Spinal cord (tissue), 10 donors: ENCODE measurements around the gene OR10J5. TPM values are rescaled to one million over a fixed set of nuclear protein-coding genes. Genes with fewer than 3 reads are reported as not detected.

Experiments used
- DNase-seq, 6 donors: peaks; one replicate each; pipeline versions ENCODE4 v3.0.0 to v3.0.0-alpha.2; 2013 to 2015; ENCODE audit warnings: low spot score in 6 of 6, low read depth in 4 of 6
- H3K27ac ChIP-seq: one replicate; pipeline ENCODE4 v1.5.1; 2013; ENCODE audit warnings: low read depth, low read length, control low read depth
- H3K27me3 ChIP-seq: one replicate; pipeline ENCODE4 v1.6.1; 2013; ENCODE audit warnings: low read length; ENCODE audit not compliant: control insufficient read depth, insufficient read depth
- H3K36me3 ChIP-seq: one replicate; pipeline ENCODE4 v1.6.1; 2013; ENCODE audit warnings: low read length; ENCODE audit not compliant: control insufficient read depth, insufficient read depth
- H3K4me1 ChIP-seq: one replicate; pipeline ENCODE4 v1.6.1; 2013; ENCODE audit warnings: low read length; ENCODE audit not compliant: control insufficient read depth, insufficient read depth
- H3K4me3 ChIP-seq: one replicate; pipeline ENCODE4 v1.5.1; 2013; ENCODE audit warnings: low read depth, low read length, control low read depth
- H3K9me3 ChIP-seq: one replicate; pipeline ENCODE4 v1.6.1; 2013; ENCODE audit warnings: low read length; ENCODE audit not compliant: control insufficient read depth, insufficient read depth
- WGBS: methylation state at CpG from one replicate; pipeline ENCODE4 v1.1.5; 2013; ENCODE audit warnings: missing lambda C conversion rate; ENCODE audit not compliant: insufficient coverage; 5-methylcytosine and 5-hydroxymethylcytosine counted together
- long read RNA-seq, 4 donors: transcript quantifications; one replicate each; lab custom pipeline, GENCODE V29; 2026
- polyA plus RNA-seq, 2 donors: library from polyadenylated mRNA; unstranded; fragments of 120-200 nt; gene quantifications; one replicate each; pipeline ENCODE4 v1.2.1, GENCODE V29; 2013; ENCODE audit not compliant: insufficient read length in 2 of 2
- total RNA-seq, 2 donors: library from RNA; depleted of rRNA in 1 of 2; stranded (reverse); fragments of 120-200 nt in 1 of 2; fragments of >200 nt in 1 of 2; gene quantifications; one replicate each; pipeline versions ENCODE4 v1.2.3 to v1.2.4, GENCODE V29; 2013 to 2014
- donor health status: healthy.

The OR10J5 gene, protein sequence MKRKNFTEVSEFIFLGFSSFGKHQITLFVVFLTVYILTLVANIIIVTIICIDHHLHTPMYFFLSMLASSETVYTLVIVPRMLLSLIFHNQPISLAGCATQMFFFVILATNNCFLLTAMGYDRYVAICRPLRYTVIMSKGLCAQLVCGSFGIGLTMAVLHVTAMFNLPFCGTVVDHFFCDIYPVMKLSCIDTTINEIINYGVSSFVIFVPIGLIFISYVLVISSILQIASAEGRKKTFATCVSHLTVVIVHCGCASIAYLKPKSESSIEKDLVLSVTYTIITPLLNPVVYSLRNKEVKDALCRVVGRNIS
- total RNA-seq (not detected), polyA plus RNA-seq (not detected)
- long read RNA-seq, donor 1, result 0 reads
- long read RNA-seq, donor 2, result 0 reads
- long read RNA-seq, donor 3, result 0 reads
- long read RNA-seq, donor 4, result 0 reads

DNA sequence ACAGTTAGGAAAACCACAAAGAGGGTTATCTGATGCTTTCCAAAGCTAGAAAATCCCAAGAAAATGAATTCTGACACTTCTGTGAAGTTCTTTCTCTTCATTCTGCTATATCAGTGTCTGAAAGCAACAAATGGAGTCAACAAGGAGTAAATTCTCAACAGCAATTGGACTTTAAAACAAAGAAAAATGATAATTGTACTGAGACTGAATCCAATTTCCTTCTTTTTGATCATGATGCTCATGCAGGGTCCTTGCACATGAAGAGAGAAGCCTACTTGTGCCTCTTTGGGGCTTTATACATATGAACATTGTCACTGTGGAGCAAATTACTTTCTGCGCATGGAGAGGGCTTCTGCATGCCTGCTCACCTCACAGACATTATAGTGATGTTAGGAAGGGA, at the start of gene OR10J5:
TSS of gene OR10J5 (minus strand) at position 101 of the 400 bp plus-strand sequence. CDS start at position 101, 0 bp downstream.
- Histone ChIP-seq H3K36me3 (no peaks in the 10 kb centered on the region), H3K4me1 (no peaks in the 10 kb centered on the region), H3K9me3 (no peaks in the 10 kb centered on the region), H3K27me3 (no peaks in the 10 kb centered on the region), H3K4me3 (no peak within 1 kb of the TSS), H3K27ac (no peak within 1 kb of the TSS)
- DNase-seq, result no peak
- WGBS, result no CpG with 5 or more reads among the region's 1 CpG

DNA sequence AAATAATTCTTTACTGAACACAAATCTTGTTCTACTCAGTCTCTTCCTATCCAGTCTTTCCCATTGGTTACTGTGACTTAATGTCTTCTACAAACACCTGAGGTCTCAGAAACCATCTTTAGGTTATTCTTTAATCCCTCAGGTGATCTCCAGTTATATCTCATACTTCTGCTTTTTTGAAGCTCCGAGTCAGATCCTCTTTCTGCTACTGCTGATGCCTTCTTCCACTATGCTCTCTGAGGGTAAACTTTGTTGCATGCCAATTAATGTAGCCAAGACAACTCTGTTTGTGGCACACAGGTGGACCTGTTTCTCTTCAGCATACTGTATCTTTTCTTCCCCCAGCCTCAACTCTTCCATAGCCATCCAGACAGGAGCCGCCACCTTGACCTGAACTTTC, 48.7 kb upstream of the OR10J5 start:
- Histone ChIP-seq H3K36me3 (no peaks in the 10 kb centered on the region), H3K9me3 (no peaks in the 10 kb centered on the region), H3K4me1 (no peaks in the 10 kb centered on the region), H3K27ac (no peak overlapping the region), H3K4me3 (no peak overlapping the region), H3K27me3 (no peaks in the 10 kb centered on the region)
- 85% methylated on average over 2 of the region's 2 CpGs for WGBS
- no peak for DNase-seq

DNA sequence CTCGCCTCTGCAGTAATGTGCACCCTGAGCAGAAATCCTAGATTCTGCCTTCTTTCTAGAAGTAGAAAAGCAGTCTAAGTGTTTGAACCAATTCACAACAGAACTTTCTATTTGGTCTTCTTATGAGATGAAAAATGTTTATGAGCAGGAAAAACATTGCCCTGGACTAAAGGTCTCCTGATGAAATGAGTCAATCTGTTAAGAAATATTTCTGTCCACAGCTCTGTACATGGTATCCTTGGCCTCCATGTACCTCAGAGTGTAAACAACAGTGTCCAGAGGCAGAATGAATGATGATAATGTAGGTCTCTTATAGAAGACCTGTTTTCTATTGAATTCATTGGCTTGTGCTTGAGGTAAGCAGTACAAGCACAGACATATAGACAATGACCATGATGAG, 45.6 kb upstream of the OR10J5 start:
- no peaks in the 10 kb centered on the region for H3K9me3 ChIP-seq
- H3K4me1 ChIP-seq, result no peaks in the 10 kb centered on the region
- no CpG with 5 or more reads among the region's 1 CpG for WGBS
- H3K4me3 ChIP-seq, result no peak overlapping the region
- no peak for DNase-seq
- H3K27ac ChIP-seq, result no peak overlapping the region
- no peaks in the 10 kb centered on the region for H3K27me3 ChIP-seq
- H3K36me3 ChIP-seq, result no peaks in the 10 kb centered on the region

DNA sequence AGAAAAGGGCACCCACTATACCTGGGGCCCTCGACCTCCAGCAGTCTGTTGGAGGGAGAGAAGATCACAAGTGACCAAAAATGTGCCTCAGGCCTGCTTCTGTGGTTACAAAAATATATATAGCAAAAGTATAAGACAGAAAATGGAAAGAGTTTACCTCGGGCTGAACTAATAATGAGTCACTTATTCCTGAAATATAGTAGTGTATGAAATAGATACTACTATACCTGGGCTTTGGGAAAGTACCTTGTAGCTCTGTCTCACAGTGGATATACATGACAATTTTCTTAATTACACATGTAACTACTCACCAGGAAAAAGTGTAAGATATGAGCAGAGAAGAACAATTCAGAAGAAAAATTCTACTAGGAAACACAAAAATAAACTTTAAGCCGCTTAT, 44.5 kb upstream of the OR10J5 start:
- WGBS, result no CpG with 5 or more reads among the region's 3 CpGs
- Histone ChIP-seq H3K9me3 (no peaks in the 10 kb centered on the region), H3K4me3 (no peak overlapping the region), H3K36me3 (no peaks in the 10 kb centered on the region), H3K27ac (no peak overlapping the region), H3K4me1 (no peaks in the 10 kb centered on the region), H3K27me3 (no peaks in the 10 kb centered on the region)
- DNase-seq, result no peak

DNA sequence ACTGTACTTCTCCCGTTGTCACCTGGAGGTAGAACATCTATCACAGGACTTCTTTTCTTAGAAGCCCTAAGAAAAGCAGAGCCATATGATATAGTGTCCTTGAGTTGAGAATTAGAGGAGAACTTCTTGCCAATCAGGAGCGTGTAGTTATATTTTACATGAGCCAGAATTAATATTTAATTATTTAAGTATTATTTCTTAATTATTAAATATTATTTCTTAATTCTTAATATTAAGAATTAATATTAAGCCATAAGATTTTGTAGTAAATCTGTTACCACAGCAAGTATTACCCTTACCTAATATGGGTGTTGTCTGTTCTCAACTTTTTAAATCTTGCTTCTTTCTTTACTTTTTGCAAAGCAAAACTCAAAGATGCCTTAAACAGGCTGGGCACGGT, 41.6 kb upstream of the OR10J5 start:
- WGBS, result 100% methylated on average over 1 of the region's 3 CpGs
- no peaks in the 10 kb centered on the region for H3K4me1 ChIP-seq
- no peak for DNase-seq
- H3K9me3 ChIP-seq, result no peaks in the 10 kb centered on the region
- no peak overlapping the region for H3K27ac ChIP-seq
- no peaks in the 10 kb centered on the region for H3K27me3 ChIP-seq
- no peak overlapping the region for H3K4me3 ChIP-seq
- H3K36me3 ChIP-seq, result no peaks in the 10 kb centered on the region

DNA sequence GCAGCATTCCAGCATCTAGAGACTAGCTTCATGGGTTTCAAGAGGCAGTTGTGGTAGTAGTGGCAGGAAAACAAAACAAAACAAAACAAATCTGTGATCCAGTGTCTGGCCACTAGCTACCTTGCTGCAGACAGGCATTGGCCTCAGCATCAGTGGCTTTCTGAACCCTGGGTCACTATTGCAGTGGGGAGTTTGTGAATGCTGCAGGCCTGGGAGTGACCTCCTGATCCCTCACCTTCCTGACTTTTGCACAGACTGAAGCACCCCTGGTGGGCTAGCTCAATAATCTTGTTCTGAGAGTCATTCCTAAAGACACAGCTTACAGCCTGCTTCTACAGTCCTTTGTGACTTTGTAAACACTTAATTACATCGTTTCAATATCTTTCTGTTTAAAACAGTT, 26.9 kb upstream of the OR10J5 start:
- Histone ChIP-seq H3K36me3 (no peaks in the 10 kb centered on the region), H3K27me3 (no peaks in the 10 kb centered on the region), H3K4me1 (no peaks in the 10 kb centered on the region), H3K9me3 (no peaks in the 10 kb centered on the region), H3K4me3 (no peak overlapping the region), H3K27ac (no peak overlapping the region)
- no peak for DNase-seq
- 20% methylated on average over 1 of the region's 1 CpG for WGBS

DNA sequence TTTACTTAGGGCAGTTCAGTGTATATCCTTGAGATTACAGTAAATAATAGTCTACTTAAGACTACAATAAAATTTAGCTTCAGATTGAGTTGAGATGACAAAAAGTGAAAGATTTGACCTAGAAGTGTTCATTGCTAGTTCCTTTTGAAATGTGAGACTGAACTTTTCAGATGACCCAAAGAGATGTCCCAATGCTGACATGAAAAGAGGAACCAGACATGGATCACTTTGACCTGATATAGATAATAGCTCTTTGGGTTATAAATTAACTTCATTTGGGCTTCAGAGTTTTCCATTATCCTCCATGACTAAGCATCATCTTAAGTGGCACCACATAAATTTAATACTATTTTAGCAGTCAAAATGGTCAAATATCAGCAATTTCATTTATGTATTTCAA, 25.7 kb upstream of the OR10J5 start:
- no peaks in the 10 kb centered on the region for H3K36me3 ChIP-seq
- no peaks in the 10 kb centered on the region for H3K4me1 ChIP-seq
- no peak for DNase-seq
- H3K27me3 ChIP-seq, result no peaks in the 10 kb centered on the region
- no peaks in the 10 kb centered on the region for H3K9me3 ChIP-seq
- H3K4me3 ChIP-seq, result no peak overlapping the region
- H3K27ac ChIP-seq, result no peak overlapping the region

DNA sequence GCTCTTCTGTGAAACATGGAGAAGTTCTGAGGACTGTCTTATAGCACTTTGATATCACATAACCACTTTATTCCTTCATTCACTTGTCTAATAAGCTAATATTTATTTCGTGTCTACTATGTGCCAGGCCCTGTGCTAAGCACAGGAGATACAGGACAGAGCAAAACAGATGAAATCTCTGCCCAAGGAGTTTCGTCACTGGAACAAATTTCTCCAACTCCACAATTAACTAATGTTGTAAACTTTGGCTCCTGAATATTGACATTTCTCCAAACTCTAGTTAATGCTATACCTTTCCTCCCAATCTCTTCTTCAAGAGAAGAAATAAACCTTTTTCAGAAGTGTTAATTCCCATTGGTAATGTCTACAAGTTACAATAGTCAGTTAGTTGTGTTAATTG, 24.8 kb upstream of the OR10J5 start:
- DNase-seq, result no peak
- H3K27ac ChIP-seq, result no peak overlapping the region
- H3K9me3 ChIP-seq, result no peaks in the 10 kb centered on the region
- H3K27me3 ChIP-seq, result no peaks in the 10 kb centered on the region
- H3K36me3 ChIP-seq, result no peaks in the 10 kb centered on the region
- H3K4me1 ChIP-seq, result no peaks in the 10 kb centered on the region
- no peak overlapping the region for H3K4me3 ChIP-seq
- WGBS, result 85% methylated on average over 1 of the region's 2 CpGs

DNA sequence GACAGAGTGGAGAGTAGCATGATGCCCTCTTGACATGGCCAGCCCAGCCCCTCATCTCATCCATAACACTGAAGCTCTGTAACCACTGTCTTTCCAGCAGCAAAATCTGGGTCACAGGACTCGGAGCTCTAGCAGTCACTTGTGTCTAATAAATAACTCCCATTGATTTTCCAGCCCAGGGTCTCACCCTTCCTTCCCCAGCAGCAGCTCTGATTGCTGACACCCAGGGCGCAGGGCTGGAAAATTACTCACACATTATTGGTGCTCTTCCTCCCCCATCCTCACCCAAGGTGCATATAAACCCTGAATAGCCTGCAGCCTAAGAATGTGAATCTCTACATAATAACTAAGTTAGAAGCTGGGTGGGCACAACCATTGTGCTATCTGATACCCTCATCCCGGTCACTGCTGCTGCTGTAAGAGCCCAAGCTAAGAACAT, 21.1 kb upstream of the OR10J5 start:
- H3K9me3 ChIP-seq, result no peaks in the 10 kb centered on the region
- no peak overlapping the region for H3K27ac ChIP-seq
- no peaks in the 10 kb centered on the region for H3K36me3 ChIP-seq
- 42% methylated on average over 3 of the region's 3 CpGs for WGBS
- H3K27me3 ChIP-seq, result no peaks in the 10 kb centered on the region
- no peak overlapping the region for H3K4me3 ChIP-seq
- no peaks in the 10 kb centered on the region for H3K4me1 ChIP-seq
- DNase-seq, result peak in 1 of 6 donors; percentile 10

DNA sequence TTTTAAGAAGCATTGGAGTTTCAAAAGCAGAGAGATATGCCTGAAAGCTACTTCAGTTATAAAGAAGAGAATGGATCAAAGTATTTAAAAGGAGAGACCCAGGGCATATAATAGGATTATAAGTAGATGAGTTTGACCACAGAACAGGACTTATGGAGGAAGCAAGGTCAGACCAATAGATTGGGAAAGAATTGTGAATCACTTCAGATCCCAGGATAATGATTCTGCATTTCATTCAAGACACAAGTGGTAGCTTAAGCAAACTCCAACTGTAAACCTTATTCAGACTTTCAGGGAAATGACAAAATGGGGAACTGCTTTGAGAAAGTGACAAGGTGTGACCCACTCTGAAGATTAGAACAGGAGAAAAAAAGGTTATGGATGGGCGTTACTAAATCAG, 18.9 kb upstream of the OR10J5 start:
- 75% methylated on average over 1 of the region's 1 CpG for WGBS
- Histone ChIP-seq H3K27me3 (no peaks in the 10 kb centered on the region), H3K36me3 (no peaks in the 10 kb centered on the region), H3K4me3 (no peak overlapping the region), H3K9me3 (no peaks in the 10 kb centered on the region), H3K27ac (no peak overlapping the region), H3K4me1 (no peaks in the 10 kb centered on the region)
- no peak for DNase-seq
